ENCODE measurements around the gene TRAPPC10. TPM values are rescaled to one million over a fixed set of nuclear protein-coding genes. Genes with fewer than 3 reads are reported as not detected.

Gene TRAPPC10
- total RNA-seq, 2 experiments from 2014 or later: 98.1 to 101 TPM

- intact Hi-C loops (cut with DNase I, micrococcal nuclease): loop anchor here in 1 of 2 experiments (5.0 kb wide), 1 partner anchor 47 kb away; no protein-coding TSS in a partner anchor
- Histone ChIP-seq H3K4me3 (ENCODE audit: low read length) (no peak overlapping the region), H3K9me3 (ENCODE audit: control insufficient read depth in 1 of 2, insufficient read depth in 1 of 2, low read length in 2 of 2) (peaks cover 0 to 5% of the 10 kb centered on the region in 2 experiments)
Observed at GRCh38 chr21:43994646-43995045, 17.5 kb upstream of the TRAPPC10 start.

DNA sequence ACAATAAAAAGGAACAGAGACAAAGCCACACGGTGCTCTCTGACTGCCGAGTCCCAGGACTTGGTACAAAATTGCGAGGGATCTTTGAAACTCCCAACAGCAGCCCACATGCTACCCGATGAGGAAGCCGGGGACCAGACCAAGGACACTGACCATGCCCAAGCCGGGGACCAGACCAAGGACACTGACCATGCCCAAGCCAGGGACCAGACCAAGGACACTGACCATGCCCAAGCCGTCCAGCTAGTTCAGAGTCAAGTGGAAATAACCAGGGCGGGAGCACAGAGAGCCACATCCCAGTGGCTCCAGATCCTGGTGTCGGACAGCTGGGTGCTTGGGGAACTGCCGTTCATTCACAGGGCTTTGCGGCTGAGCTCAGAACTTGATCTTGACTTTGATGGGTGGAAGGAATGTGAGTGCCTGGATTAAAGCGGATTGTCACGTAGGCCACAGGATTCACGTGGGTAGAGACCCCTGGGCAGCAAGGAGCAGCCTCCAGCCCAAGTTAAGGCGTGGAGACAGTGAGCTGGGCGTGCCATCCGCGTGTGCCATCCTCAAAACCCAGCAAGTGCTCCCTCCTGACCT is 16.5 kb upstream of the TRAPPC10 start:
- Mint-ChIP-seq H3K36me3 (ENCODE audit: low read depth) (no peaks in the 10 kb centered on the region), H3K27me3 (no peaks in the 10 kb centered on the region), H3K4me1 (ENCODE audit: low read depth) (no peaks in the 10 kb centered on the region), H3K4me3 (no peak overlapping the region), H3K27ac (no peak overlapping the region), H3K9me3 (no peaks in the 10 kb centered on the region)
- no peak for ATAC-seq (ENCODE audit: poor library complexity)
- Histone ChIP-seq H3K27me3 (ENCODE audit: control insufficient read depth in 1 of 2, insufficient read depth in 2 of 2, low read length in 2 of 2) (no peaks in the 10 kb centered on the region), H3K36me3 (ENCODE audit: insufficient read depth, low read length) (no peaks in the 10 kb centered on the region), H3K9me3 (ENCODE audit: control insufficient read depth in 1 of 2, insufficient read depth in 1 of 2, low read length in 2 of 2) (peaks cover 0 to 5% of the 10 kb centered on the region in 2 experiments), H3K4me1 (ENCODE audit: insufficient read depth, low read length) (no peaks in the 10 kb centered on the region), H3K27ac (ENCODE audit: low read depth in 1 of 2, low read length in 2 of 2) (no peak overlapping the region), H3K4me3 (ENCODE audit: low read length) (no peak overlapping the region)
- POLR2A ChIA-PET: no interaction called here
- TF ChIP-seq CTCF (IDR thresholded peaks at IDR 0.05): no peak
- intact Hi-C loops (cut with DNase I, micrococcal nuclease): loop anchor here in 1 of 2 experiments (5.0 kb wide), 1 partner anchor 48 kb away; no protein-coding TSS in a partner anchor
- CTCF ChIA-PET: no interaction called here
- DNase-seq: no peak

More at GRCh38 chr21:43994646-43995045, 17.5 kb upstream of the TRAPPC10 start:
- no peak for ATAC-seq (ENCODE audit: poor library complexity)
- H3K4me3 Mint-ChIP-seq: no peak overlapping the region
- no peaks in the 10 kb centered on the region for H3K27me3 ChIP-seq (ENCODE audit: control insufficient read depth in 1 of 2, insufficient read depth in 2 of 2, low read length in 2 of 2)
- ChIA-PET CTCF (no interaction called here), POLR2A (no interaction called here)
- H3K36me3 ChIP-seq (ENCODE audit: insufficient read depth, low read length): no peaks in the 10 kb centered on the region
- no peaks in the 10 kb centered on the region for H3K9me3 Mint-ChIP-seq
- no peaks in the 10 kb centered on the region for H3K36me3 Mint-ChIP-seq (ENCODE audit: low read depth)
- no peaks in the 10 kb centered on the region for H3K27me3 Mint-ChIP-seq
- no peak overlapping the region for H3K27ac ChIP-seq (ENCODE audit: low read depth in 1 of 2, low read length in 2 of 2)
- TF ChIP-seq CTCF (IDR thresholded peaks at IDR 0.05): no peak
- H3K4me1 Mint-ChIP-seq (ENCODE audit: low read depth): no peaks in the 10 kb centered on the region
- no peaks in the 10 kb centered on the region for H3K4me1 ChIP-seq (ENCODE audit: insufficient read depth, low read length)
- no peak for DNase-seq
- H3K27ac Mint-ChIP-seq: no peak overlapping the region

DNA sequence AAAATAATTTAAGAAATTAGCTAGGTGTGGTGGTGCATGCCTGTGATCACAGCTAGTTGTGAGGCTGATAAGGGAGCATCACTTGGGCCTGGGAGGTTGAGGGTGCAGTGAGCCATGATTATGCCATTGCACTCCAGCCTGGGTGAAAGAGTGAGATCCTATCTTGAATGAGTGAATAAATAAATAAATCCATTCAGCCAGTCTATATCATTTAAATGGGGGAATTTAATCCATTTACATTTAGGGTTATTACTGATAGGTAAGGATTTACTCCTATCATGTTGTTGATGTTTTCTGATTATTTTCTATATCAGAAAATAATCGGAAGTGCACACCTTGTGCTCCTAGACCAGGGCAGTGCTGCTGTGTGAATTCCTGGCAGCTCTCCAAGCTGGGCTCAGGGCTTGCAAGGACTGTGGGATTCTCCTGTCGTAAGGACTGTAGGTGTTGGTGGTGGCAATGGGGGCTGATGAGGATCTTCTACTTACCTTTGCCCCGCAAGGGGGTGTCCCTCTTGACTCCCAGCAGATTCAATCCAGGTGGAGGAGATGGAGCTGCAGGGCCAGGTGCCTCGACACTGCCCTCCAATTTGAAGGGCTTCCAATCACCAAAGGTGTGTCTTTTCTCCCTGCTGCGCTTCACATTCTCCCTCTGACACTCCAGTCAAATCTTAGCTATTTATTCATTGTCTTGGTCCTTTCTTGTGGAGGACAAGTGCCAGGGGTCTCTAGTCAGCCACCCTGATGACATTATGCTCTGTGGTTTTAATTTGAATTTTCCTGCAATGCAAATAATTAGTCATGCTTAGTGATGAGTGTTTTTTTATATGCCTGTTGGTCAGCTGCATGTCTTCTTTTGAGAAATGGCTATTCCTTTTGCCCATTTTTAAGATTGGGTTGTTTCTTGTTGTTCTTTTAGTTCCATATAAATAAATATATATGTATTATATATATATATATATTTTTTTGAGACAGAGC is 14.1 kb upstream of the TRAPPC10 start:
- no peaks in the 10 kb centered on the region for H3K27me3 Mint-ChIP-seq
- TF ChIP-seq CTCF (IDR thresholded peaks at IDR 0.05): no peak
- ChIA-PET CTCF (no interaction called here), POLR2A (no interaction called here)
- Histone ChIP-seq H3K9me3 (ENCODE audit: control insufficient read depth in 1 of 2, insufficient read depth in 1 of 2, low read length in 2 of 2) (peaks cover 0 to 5% of the 10 kb centered on the region in 2 experiments), H3K27me3 (ENCODE audit: control insufficient read depth in 1 of 2, insufficient read depth in 2 of 2, low read length in 2 of 2) (no peaks in the 10 kb centered on the region), H3K4me1 (ENCODE audit: insufficient read depth, low read length) (no peaks in the 10 kb centered on the region), H3K27ac (ENCODE audit: low read depth in 1 of 2, low read length in 2 of 2) (no peak overlapping the region), H3K36me3 (ENCODE audit: insufficient read depth, low read length) (no peaks in the 10 kb centered on the region), H3K4me3 (ENCODE audit: low read length) (no peak overlapping the region)
- H3K4me3 Mint-ChIP-seq: no peak overlapping the region
- no peak for DNase-seq
- intact Hi-C loops (cut with DNase I, micrococcal nuclease): loop anchor here in 1 of 2 experiments (5.0 kb wide), 1 partner anchor 51 kb away; no protein-coding TSS in a partner anchor
- no peaks in the 10 kb centered on the region for H3K4me1 Mint-ChIP-seq (ENCODE audit: low read depth)
- ATAC-seq (ENCODE audit: poor library complexity): no peak
- H3K36me3 Mint-ChIP-seq (ENCODE audit: low read depth): no peaks in the 10 kb centered on the region
- H3K27ac Mint-ChIP-seq: no peak overlapping the region
- H3K9me3 Mint-ChIP-seq: no peaks in the 10 kb centered on the region
